ENCODE data around the gene FIS1.
"Not testable (repeated sequence)": the region's sequence is repeated elsewhere in the genome, so short reads cannot be mapped to it uniquely, and the experiment has no call there.

The FIS1 gene

DNA sequence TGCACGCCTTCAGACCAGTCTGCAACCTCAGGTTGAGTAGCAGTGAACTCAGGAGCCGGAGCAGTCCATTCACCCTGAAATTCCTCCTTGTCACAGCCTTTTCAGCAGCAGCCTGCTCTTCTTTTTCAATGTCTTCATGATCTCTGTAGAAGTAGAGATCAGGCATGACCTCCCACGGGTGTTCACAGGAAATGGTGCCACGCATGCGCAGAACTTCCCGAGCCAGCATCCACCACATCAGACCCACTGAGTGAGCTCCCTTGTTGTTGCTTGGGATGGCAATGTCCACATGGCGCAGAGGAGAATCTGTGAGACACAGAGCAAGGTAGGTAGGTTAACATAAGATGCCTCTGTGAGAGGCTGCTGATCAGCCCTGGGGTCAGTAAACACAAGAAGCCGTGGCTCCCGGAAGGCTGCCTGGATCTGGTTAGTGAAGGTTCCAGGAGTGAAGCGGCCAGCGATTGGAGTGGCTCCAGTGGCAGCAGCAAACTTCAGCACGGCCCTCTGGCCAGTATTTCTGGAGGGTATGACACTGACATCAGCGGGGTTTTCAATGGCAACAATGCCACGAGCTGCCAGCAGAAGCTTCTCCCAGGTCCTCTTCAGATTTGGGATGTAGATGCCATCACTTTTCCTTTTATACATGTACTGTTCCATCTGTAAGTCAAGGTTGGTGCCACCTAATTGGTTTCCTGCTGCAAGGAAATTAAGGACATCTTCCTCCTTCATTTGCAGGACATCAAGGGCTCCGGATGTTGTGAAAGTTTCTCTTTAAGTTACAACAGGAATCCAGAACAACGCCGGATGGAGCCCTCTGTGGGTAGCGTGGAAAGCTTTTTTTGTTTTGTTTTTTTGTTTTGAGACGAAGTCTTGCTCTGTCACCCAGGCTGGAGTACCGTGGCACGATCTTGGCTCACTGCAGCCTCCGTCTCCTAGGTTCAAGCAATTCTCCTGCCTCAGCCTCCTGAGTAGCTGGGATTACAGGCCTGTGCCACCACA lies 40.8 kb downstream of the FIS1 start:
- not testable (repeated sequence) for H2BK5ac ChIP-seq (ENCODE audit: low read length); DNase-seq; H3K79me1 ChIP-seq (ENCODE audit: low read length); H3K36me3 ChIP-seq (ENCODE audit: control insufficient read depth, insufficient read depth, low read length); H3K79me2 ChIP-seq (ENCODE audit: control insufficient read depth, insufficient read depth, low read length); H3K27ac ChIP-seq (ENCODE audit: low read depth, low read length); H3K56ac ChIP-seq (ENCODE audit: low read length); H3K9ac ChIP-seq (ENCODE audit: low read length); H2BK15ac ChIP-seq (replicated peaks; ENCODE audit: low read depth); H3K18ac ChIP-seq (ENCODE audit: low read length); H3K4ac ChIP-seq (ENCODE audit: low read depth, low read length); H3K23ac ChIP-seq (ENCODE audit: low read length); H3K4me3 ChIP-seq (ENCODE audit: low read length); H3K27me3 ChIP-seq (ENCODE audit: insufficient read depth, low read length, poor library complexity); H2AK5ac ChIP-seq (ENCODE audit: low read length); H2BK120ac ChIP-seq (ENCODE audit: low read depth, low read length); H3K4me2 ChIP-seq (ENCODE audit: low read length); H4K8ac ChIP-seq (ENCODE audit: low read depth, low read length); H3K4me1 ChIP-seq (ENCODE audit: control insufficient read depth, low read depth, low read length); H4K5ac ChIP-seq (ENCODE audit: low read length)
- no CpG with 5 or more reads among the region's 22 CpGs for WGBS (ENCODE audit: extremely low coverage, insufficient coverage, low lambda C conversion rate)

- Histone ChIP-seq H3K9ac (ENCODE audit: low read length) (no peak overlapping the region), H4K8ac (ENCODE audit: low read depth, low read length) (no peak overlapping the region), H2BK15ac (replicated peaks; ENCODE audit: low read depth) (no peak overlapping the region), H3K27ac (ENCODE audit: low read depth, low read length) (no peak overlapping the region), H3K18ac (ENCODE audit: low read length) (no peak overlapping the region), H3K79me2 (ENCODE audit: control insufficient read depth, insufficient read depth, low read length) (no peaks in the 10 kb centered on the region), H2AK5ac (ENCODE audit: low read length) (no peak overlapping the region), H4K5ac (ENCODE audit: low read length) (no peak overlapping the region), H3K36me3 (ENCODE audit: control insufficient read depth, insufficient read depth, low read length) (no peaks in the 10 kb centered on the region), H3K4ac (ENCODE audit: low read depth, low read length) (no peak overlapping the region), H3K4me1 (ENCODE audit: control insufficient read depth, low read depth, low read length) (no peaks in the 10 kb centered on the region), H3K4me2 (ENCODE audit: low read length) (no peak overlapping the region), H2BK5ac (ENCODE audit: low read length) (no peak overlapping the region), H3K4me3 (ENCODE audit: low read length) (no peak overlapping the region), H3K27me3 (ENCODE audit: insufficient read depth, low read length, poor library complexity) (no peaks in the 10 kb centered on the region), H3K56ac (ENCODE audit: low read length) (no peak overlapping the region), H3K79me1 (ENCODE audit: low read length) (no peaks in the 10 kb centered on the region), H2BK120ac (ENCODE audit: low read depth, low read length) (no peak overlapping the region), H3K23ac (ENCODE audit: low read length) (no peak overlapping the region)
- no peak for DNase-seq
- no CpG with 5 or more reads among the region's 5 CpGs for WGBS (ENCODE audit: extremely low coverage, insufficient coverage, low lambda C conversion rate)
Measured at GRCh38 chr7:101202603-101202918, 42.3 kb downstream of the FIS1 start.

DNA sequence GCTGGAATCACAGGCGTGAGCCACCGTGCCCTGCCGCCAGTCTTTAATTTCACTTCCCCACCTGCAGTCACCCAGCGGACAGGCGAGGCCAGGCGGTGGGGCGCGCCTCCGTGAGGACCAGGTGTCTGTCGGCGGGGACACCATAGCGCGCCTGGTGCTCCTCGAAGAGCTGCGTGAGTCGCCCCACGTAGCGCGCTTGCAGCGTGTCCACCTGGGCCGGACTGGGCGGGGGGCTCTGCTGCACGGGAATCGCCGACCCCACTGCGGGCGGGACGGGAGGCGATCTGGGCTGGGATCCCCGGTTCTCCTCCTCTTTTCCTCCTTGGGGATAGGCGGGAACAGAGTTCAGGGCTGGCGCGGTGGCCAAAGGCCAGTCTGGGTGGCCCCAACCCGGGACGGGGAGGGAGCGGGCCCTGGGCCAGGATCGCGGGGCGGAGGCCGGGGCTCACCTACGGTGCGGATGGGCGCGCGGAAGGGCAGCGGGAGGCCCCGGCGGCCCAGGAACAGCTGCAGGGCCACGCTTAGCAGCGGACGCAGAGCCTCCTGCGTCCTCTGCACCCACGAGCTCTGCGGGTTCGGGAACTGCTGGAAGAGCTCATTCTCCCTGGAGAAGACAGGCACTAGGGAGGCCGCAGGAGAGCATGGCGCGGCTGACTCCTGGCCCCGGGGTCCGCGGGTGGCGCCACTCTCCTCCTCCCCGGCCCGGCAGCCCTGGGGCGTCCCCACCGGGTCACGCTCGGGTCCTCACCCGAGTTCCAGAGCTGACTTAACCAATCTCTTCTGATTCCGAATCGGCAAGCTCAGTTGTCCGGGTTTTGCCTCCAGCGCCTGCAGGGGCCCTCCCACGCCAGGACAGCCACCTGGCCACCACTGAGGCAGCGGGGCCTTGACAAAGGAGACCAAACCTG lies 42.9 kb downstream of the FIS1 start:
- H2AK5ac ChIP-seq (ENCODE audit: low read length) = no peak overlapping the region
- no peak overlapping the region for H4K5ac ChIP-seq (ENCODE audit: low read length)
- peak overlapping the region; percentile 7 for H2BK120ac ChIP-seq (ENCODE audit: low read depth, low read length)
- no peaks in the 10 kb centered on the region for H3K79me1 ChIP-seq (ENCODE audit: low read length)
- no peaks in the 10 kb centered on the region for H3K36me3 ChIP-seq (ENCODE audit: control insufficient read depth, insufficient read depth, low read length)
- H3K79me2 ChIP-seq (ENCODE audit: control insufficient read depth, insufficient read depth, low read length) = no peaks in the 10 kb centered on the region
- no peak overlapping the region for H4K8ac ChIP-seq (ENCODE audit: low read depth, low read length)
- peak overlapping the region; percentile 61 for H3K9ac ChIP-seq (ENCODE audit: low read length)
- peak overlapping the region; percentile 23 for H3K4me3 ChIP-seq (ENCODE audit: low read length)
- H2BK15ac ChIP-seq (replicated peaks; ENCODE audit: low read depth) = no peak overlapping the region
- WGBS (ENCODE audit: extremely low coverage, insufficient coverage, low lambda C conversion rate) = no CpG with 5 or more reads among the region's 75 CpGs
- H3K27me3 ChIP-seq (ENCODE audit: insufficient read depth, low read length, poor library complexity) = no peaks in the 10 kb centered on the region
- no peak overlapping the region for H3K27ac ChIP-seq (ENCODE audit: low read depth, low read length)
- no peak for DNase-seq
- H3K23ac ChIP-seq (ENCODE audit: low read length) = no peak overlapping the region
- peak overlapping the region; percentile 58 for H3K4me2 ChIP-seq (ENCODE audit: low read length)
- H3K18ac ChIP-seq (ENCODE audit: low read length) = no peak overlapping the region
- no peak overlapping the region for H2BK5ac ChIP-seq (ENCODE audit: low read length)
- H3K4ac ChIP-seq (ENCODE audit: low read depth, low read length) = no peak overlapping the region
- H3K56ac ChIP-seq (ENCODE audit: low read length) = peak overlapping the region; percentile 78
- H3K4me1 ChIP-seq (ENCODE audit: control insufficient read depth, low read depth, low read length) = no peaks in the 10 kb centered on the region

GRCh38 chr7:101200862-101201599 lies 43.9 kb downstream of the FIS1 start, which contains the start of gene MOGAT3:
Gene MOGAT3 (minus strand): TSS chr7:101201036. CDS start chr7:101200854, 182 bp downstream.
- Histone ChIP-seq H3K4ac (ENCODE audit: low read depth, low read length) (no peak within 1 kb of the TSS), H3K4me1 (ENCODE audit: control insufficient read depth, low read depth, low read length) (no peaks in the 10 kb centered on the region), H3K27ac (ENCODE audit: low read depth, low read length) (no peak within 1 kb of the TSS), H3K79me1 (ENCODE audit: low read length) (no peaks in the 10 kb centered on the region), H4K8ac (ENCODE audit: low read depth, low read length) (no peak within 1 kb of the TSS), H3K23ac (ENCODE audit: low read length) (no peak within 1 kb of the TSS), H3K27me3 (ENCODE audit: insufficient read depth, low read length, poor library complexity) (no peaks in the 10 kb centered on the region), H2BK5ac (ENCODE audit: low read length) (no peak within 1 kb of the TSS), H3K36me3 (ENCODE audit: control insufficient read depth, insufficient read depth, low read length) (no peaks in the 10 kb centered on the region), H3K9ac (ENCODE audit: low read length) (peak within 1 kb of the TSS; percentile 61), H3K79me2 (ENCODE audit: control insufficient read depth, insufficient read depth, low read length) (no peaks in the 10 kb centered on the region), H4K5ac (ENCODE audit: low read length) (no peak within 1 kb of the TSS), H3K4me2 (ENCODE audit: low read length) (peak within 1 kb of the TSS; percentile 58), H2AK5ac (ENCODE audit: low read length) (no peak within 1 kb of the TSS), H3K18ac (ENCODE audit: low read length) (no peak within 1 kb of the TSS), H2BK120ac (ENCODE audit: low read depth, low read length) (peak within 1 kb of the TSS; percentile 7), H3K56ac (ENCODE audit: low read length) (peak within 1 kb of the TSS; percentile 78), H3K4me3 (ENCODE audit: low read length) (peak within 1 kb of the TSS; percentile 23), H2BK15ac (replicated peaks; ENCODE audit: low read depth) (no peak within 1 kb of the TSS)
- no CpG with 5 or more reads among the region's 21 CpGs for WGBS (ENCODE audit: extremely low coverage, insufficient coverage, low lambda C conversion rate)
- DNase-seq = no peak

GRCh38 chr7:101200504-101200861 lies 44.4 kb downstream of the FIS1 start:
- H4K8ac ChIP-seq (ENCODE audit: low read depth, low read length) = no peak overlapping the region
- no peak overlapping the region for H3K4me2 ChIP-seq (ENCODE audit: low read length)
- no peak overlapping the region for H3K23ac ChIP-seq (ENCODE audit: low read length)
- no peaks in the 10 kb centered on the region for H3K79me2 ChIP-seq (ENCODE audit: control insufficient read depth, insufficient read depth, low read length)
- no peaks in the 10 kb centered on the region for H3K36me3 ChIP-seq (ENCODE audit: control insufficient read depth, insufficient read depth, low read length)
- no CpG with 5 or more reads among the region's 2 CpGs for WGBS (ENCODE audit: extremely low coverage, insufficient coverage, low lambda C conversion rate)
- no peak overlapping the region for H3K4me3 ChIP-seq (ENCODE audit: low read length)
- no peak overlapping the region for H2BK5ac ChIP-seq (ENCODE audit: low read length)
- no peaks in the 10 kb centered on the region for H3K4me1 ChIP-seq (ENCODE audit: control insufficient read depth, low read depth, low read length)
- no peak overlapping the region for H3K9ac ChIP-seq (ENCODE audit: low read length)
- no peak overlapping the region for H2BK120ac ChIP-seq (ENCODE audit: low read depth, low read length)
- H4K5ac ChIP-seq (ENCODE audit: low read length) = no peak overlapping the region
- no peaks in the 10 kb centered on the region for H3K27me3 ChIP-seq (ENCODE audit: insufficient read depth, low read length, poor library complexity)
- DNase-seq = no peak
- no peak overlapping the region for H2AK5ac ChIP-seq (ENCODE audit: low read length)
- H3K56ac ChIP-seq (ENCODE audit: low read length) = peak overlapping the region; percentile 5
- no peaks in the 10 kb centered on the region for H3K79me1 ChIP-seq (ENCODE audit: low read length)
- H3K4ac ChIP-seq (ENCODE audit: low read depth, low read length) = no peak overlapping the region
- no peak overlapping the region for H2BK15ac ChIP-seq (replicated peaks; ENCODE audit: low read depth)
- no peak overlapping the region for H3K27ac ChIP-seq (ENCODE audit: low read depth, low read length)
- H3K18ac ChIP-seq (ENCODE audit: low read length) = no peak overlapping the region
